ENCODE measurements around the gene GOLGA6L10. TPM values are rescaled to one million over a fixed set of nuclear protein-coding genes. Genes with fewer than 3 reads are reported as not detected.
"Not testable (repeated sequence)": the region's sequence is repeated elsewhere in the genome, so short reads cannot be mapped to it uniquely, and the experiment has no call there.

Gene GOLGA6L10
- polyA plus RNA-seq, 2 of the 4 experiments (the other 2 are of a cell fraction), result 0.84 to 0.98 TPM

- no peak for ATAC-seq
- Histone ChIP-seq H3K4me3 (no peak overlapping the region), H3K9me3 (peaks cover 11% of the 10 kb centered on the region; the same call in 2 of the 3 replicates), H3K4me2 (no peak overlapping the region), H3K4me1 (no peaks in the 10 kb centered on the region), H3K27ac (no peak overlapping the region)
- FAIRE-seq, result no peak
- ChIA-PET CTCF (interaction anchor here (1.3 kb wide), 1 partner anchor 216 kb away, joined by 3 read pairs; no protein-coding TSS in a partner anchor), POLR2A (no interaction called here)
- 67% methylated on average over 9 of the region's 9 CpGs for WGBS (ENCODE audit: missing lambda C conversion rate)
- TF ChIP-seq FOXS1 (CRISPR knock-in tag; IDR thresholded peaks at IDR 0.05) (no peak), MAZ (IDR thresholded peaks at IDR 0.05; ENCODE audit: borderline replicate concordance, low read depth, low read length) (no peak), PHF8 (IDR thresholded peaks at IDR 0.05; ENCODE audit: borderline replicate concordance, low read depth) (no peak), HMGXB4 (CRISPR knock-in tag; IDR thresholded peaks at IDR 0.05; ENCODE audit: borderline replicate concordance) (no peak), JUNB (IDR thresholded peaks at IDR 0.05) (no peak), SREBF2 (IDR thresholded peaks at IDR 0.05) (no peak)
- TF ChIP-seq, protein P1, sequence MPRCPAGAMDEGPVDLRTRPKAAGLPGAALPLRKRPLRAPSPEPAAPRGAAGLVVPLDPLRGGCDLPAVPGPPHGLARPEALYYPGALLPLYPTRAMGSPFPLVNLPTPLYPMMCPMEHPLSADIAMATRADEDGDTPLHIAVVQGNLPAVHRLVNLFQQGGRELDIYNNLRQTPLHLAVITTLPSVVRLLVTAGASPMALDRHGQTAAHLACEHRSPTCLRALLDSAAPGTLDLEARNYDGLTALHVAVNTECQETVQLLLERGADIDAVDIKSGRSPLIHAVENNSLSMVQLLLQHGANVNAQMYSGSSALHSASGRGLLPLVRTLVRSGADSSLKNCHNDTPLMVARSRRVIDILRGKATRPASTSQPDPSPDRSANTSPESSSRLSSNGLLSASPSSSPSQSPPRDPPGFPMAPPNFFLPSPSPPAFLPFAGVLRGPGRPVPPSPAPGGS (IDR thresholded peaks at IDR 0.05), result no peak
- no peak for DNase-seq (ENCODE audit: low read depth in 1 of 2, low spot score in 1 of 2)
Observed at GRCh38 chr15:82314769-82315518, 34.3 kb downstream of the GOLGA6L10 start.

- H3K27ac ChIP-seq, result not testable (repeated sequence)
Observed at GRCh38 chr15:82313951-82314768, 35.1 kb downstream of the GOLGA6L10 start.

DNA sequence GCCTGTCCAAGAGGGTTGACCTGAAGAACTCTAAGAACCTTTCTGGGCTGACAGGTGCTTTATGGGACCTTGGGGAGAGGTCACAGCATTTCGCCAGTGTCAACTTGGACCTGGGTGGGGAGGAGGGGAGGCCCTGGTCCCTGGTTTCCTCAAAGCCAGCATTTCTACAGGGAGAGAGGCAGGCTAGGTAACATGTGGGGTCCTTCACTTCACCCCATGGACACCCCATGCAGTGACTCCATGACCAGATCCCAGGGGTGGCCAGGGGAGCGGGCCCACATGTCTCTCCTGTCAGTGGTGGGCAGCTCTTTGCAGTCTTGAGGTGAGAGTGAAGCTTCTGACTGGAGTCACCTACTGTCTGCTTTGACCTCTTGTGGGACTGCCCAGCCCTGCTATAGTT, 35.8 kb downstream of the GOLGA6L10 start:
- Histone ChIP-seq H3K27ac (no peak overlapping the region), H3K4me3 (no peak overlapping the region), H3K9me3 (peaks cover 11% of the 10 kb centered on the region; the same call in 2 of the 3 replicates), H3K4me2 (no peak overlapping the region), H3K4me1 (no peaks in the 10 kb centered on the region)
- ATAC-seq (no peak), DNase-seq (ENCODE audit: low read depth in 1 of 2, low spot score in 1 of 2) (no peak), FAIRE-seq (no peak)
- TF ChIP-seq NPAS2 (CRISPR knock-in tag; IDR thresholded peaks at IDR 0.05; ENCODE audit: borderline replicate concordance) (no peak), CHD4 (IDR thresholded peaks at IDR 0.05; ENCODE audit: borderline replicate concordance) (no peak), HMGXB4 (CRISPR knock-in tag; IDR thresholded peaks at IDR 0.05; ENCODE audit: borderline replicate concordance) (no peak), POLR2AphosphoS2 (conservative IDR thresholded peaks at IDR 0.05; ENCODE audit: low read length) (no peak), POLR2A (IDR thresholded peaks at IDR 0.05; ENCODE audit: low read length) (no peak)
- 85% methylated on average over 1 of the region's 2 CpGs for WGBS (ENCODE audit: missing lambda C conversion rate)
- ChIA-PET POLR2A (no interaction called here), CTCF (no interaction called here)

More at GRCh38 chr15:82313951-82314768, 35.1 kb downstream of the GOLGA6L10 start:
- CTCF ChIA-PET; H3K4me3 ChIP-seq; ATAC-seq; POLR2A ChIA-PET; FAIRE-seq; H3K4me2 ChIP-seq; H3K4me1 ChIP-seq; DNase-seq (ENCODE audit: low read depth in 1 of 2, low spot score in 1 of 2): not testable (repeated sequence)
- peaks cover 11% of the 10 kb centered on the region; the same call in 2 of the 3 replicates for H3K9me3 ChIP-seq
- 78% methylated on average over 16 of the region's 21 CpGs for WGBS (ENCODE audit: missing lambda C conversion rate)
